Middle frontal gyrus (tissue), 1 donor: Measurements from ENCODE around the gene KRT4.
"Not testable (repeated sequence)": the region's sequence is repeated elsewhere in the genome, so short reads cannot be mapped to it uniquely, and the experiment has no call there.

Experiments
- DNase-seq: peaks from one replicate; pipeline ENCODE4 v3.0.0-alpha.2; 2015; ENCODE audit warnings: low spot score; ENCODE audit errors: extremely low spot score

Gene KRT4

GRCh38 chr12:52807544-52808470 is 6.1 kb downstream of the KRT4 start:
- no peak for DNase-seq

- no peak for DNase-seq
These were observed 6.9 kb downstream of the KRT4 start for GRCh38 chr12:52806821-52807543.

DNA sequence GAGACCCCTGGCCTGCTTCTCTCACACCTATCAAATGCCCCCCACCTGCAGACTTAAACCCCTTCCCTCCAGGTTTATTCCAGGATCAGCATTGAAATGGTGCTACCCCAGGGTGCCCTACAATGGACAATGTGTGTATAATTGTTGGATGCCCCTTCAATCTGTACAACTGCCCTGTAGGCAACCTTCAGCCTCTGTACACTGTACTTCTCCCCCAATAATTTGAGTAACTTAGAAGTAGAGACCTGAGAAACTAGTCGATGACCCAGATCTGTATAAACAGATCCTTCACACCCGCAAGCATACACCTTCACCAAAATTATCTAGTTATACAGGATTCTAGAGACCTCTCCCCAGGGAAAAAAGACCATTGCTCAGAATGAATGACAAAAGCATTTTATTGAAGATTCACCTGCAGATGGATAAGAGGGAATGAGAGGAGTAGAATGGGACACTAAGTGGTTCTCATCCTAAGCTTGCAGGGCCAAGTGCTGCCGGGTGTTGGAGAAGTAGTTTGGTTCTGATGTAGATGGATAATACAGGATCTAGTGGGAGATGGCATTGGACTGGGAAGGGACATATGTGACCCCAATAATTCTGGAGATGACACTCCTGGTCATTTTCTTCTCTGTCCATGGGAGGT is 7.6 kb downstream of the KRT4 start:
- DNase-seq: no peak

DNA sequence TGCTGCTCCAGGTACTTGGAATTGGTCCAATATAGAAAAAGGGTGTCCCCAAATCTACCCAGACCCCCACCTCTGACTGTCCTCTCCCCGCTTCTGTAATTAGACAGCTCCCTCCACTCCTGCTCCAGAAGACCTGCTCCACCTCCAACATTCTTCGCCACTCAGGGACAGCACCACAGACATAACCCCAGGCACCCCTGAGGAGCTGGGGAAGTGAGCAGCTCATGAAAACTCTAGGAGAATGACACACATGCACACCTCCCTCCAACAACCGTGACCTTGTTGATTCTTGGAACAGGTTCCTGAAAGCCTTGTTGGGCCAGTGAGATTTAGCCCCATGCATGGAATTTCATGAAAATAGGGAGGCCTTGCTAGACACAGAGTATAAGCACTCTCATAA is 8.2 kb downstream of the KRT4 start:
- no peak for DNase-seq

DNA sequence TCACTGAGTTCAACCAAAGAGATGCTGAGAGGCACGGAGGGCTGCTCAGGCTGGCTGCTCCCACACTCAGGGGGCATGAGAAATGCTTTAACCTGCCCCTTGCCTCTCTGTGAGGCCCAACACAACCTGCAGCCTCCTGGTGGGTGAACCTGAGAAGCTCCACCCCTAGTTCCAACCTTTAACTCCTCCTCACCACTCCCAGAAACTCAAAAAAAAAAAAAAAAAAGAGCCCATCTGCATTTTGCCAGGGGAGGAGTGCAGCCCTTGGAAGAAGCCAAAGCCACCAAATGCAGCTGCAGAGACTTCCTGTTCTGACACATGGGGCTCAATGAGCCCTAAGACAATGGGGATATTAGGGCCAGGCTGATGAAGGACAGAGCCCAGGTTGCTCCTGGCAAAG is 8.9 kb downstream of the KRT4 start:
- DNase-seq: no peak

DNA sequence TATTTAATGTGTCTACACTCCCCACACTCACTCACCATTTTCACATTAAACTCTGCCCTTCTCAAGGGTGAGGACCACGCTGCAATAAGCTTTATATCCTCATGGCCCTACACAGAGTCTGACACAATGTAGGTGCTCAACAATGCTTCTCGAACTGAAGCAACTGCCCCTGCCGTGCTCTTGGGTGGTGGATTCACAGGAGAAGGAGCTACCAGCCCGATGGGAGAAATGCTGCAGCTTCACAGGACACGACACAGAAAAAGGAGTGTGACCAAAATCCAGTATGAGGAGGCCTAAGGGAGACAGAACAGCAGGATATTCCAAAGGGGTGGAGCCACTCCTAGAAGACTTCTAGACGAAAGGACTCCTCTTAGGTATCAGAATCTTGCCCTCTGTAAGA is 11.5 kb downstream of the KRT4 start:
- no peak for DNase-seq

DNA sequence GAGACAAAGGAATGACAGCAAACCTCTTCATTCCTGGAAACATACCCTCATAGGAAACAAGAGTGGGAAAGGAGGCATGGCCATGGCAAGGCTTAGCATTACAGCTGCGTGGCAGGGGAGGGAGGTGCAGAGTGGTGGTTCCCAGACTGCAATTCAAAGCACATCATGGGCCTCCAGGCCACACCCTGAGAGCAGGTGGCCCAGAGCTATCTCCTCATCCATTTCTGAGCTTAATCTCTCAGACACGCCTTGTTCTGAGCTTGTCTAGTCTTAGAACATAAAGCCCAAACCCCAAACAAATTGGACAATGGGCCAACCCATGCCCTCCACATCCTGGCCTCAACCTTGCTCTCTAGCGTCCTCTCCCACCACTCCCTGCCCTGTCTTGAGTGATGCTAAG is 12.1 kb downstream of the KRT4 start:
- no peak for DNase-seq

DNA sequence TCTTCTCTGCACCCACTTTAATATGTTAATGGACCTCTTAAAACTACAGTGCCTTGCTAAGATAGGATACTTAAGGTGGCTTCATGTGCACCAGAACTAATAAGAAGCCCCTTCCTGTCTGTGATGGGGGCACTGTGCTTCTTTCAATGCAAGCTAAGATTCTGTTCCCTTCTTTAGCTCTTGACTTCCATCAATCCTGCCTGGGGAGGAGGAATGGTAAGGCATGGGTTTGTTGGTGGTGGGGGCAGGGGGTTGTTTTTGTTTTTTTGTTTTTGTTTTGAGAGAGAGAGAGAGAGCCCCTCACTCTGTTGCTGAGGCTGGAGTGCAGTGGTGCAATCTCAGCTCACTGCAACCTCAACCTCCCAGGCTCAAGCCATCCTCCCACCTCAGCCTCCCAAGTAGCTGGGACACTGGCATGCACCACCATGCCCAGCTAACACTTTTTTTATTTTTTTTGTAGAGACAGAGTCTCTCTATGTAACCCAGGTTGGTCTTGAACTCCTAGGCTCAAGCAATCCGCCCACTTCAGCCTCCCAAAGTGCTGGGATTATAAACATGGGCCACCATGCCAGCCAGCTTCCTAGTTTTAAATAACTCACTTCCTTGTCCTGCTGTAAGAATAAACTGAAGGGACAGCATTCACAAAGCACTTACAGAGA is 13.5 kb downstream of the KRT4 start:
- no peak for DNase-seq

DNA sequence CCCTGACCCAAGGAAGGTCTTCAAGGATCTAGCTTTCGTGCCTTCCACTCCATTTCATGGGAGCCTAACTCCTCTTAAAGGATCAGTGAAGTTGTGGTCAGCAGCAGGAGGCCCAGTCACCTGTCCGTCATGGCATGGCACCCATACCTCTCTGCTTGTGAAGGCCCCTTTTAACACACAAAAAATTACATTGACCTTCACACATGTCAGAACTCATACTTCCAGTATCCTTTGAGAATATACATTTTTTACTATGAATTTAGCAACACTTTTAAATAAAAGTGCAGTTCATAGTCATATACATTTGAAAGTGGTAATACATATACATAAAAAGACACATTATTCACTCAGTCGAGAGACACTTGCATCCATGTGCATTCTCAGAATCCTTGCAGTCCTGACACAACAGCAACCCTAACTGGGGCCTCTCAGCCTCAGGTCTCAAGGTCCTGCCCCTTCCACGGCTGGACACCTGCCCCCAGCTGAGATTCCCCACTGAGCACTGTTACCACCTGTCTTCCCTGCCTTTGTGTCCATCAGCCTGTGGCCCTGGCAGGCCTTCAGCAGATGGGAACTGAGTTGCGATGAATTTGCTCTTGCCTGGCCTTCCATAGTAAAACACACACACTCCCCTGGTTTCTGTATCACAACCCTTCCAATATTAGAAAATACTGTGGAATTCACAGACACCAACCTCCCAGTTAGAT is 14.3 kb downstream of the KRT4 start:
- no peak for DNase-seq

GRCh38 chr12:52798671-52799504 is 15.0 kb downstream of the KRT4 start:
- no peak for DNase-seq

DNA sequence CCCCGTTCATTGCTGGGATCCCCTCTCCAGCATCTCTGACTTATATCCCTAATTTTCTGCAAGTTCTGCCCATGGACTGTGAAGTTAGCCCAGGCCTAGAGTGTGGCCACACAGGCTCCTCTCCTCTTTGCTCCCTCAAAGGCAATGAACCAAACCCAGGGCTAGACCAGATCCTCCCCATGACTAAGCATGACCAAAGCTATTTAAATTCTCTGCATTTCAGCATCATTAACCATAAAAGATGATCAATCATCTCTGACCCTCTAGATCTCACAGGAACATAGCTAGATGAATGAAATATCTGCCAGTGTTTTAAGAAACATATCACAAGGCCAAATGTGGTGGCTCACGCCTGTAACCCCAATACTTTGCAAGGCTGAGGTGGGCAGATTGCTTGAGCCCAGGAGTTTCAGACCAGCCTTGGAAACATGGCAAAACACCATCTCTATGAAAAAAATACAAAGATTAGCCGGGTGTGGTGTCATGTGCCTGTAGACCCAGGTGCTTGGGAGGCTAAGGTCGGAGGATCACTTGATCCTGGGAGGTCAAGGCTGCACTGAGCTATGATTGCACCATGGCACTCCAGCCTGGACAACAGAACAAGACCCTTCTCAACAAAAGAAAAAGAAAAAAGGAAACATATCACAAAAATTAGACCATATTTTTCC is 15.8 kb downstream of the KRT4 start:
- no peak for DNase-seq

- no peak for DNase-seq
These were observed 16.4 kb downstream of the KRT4 start for GRCh38 chr12:52797529-52797894.

- DNase-seq: no peak
These were observed 16.9 kb downstream of the KRT4 start for GRCh38 chr12:52796839-52797528.

GRCh38 chr12:52796429-52796794 is 17.5 kb downstream of the KRT4 start:
- no peak for DNase-seq

GRCh38 chr12:52795694-52796428 is 18.1 kb downstream of the KRT4 start, which contains the start of gene KRT3:
Gene KRT3 (minus strand): TSS chr12:52796117. CDS start chr12:52796042, 75 bp downstream.
- DNase-seq: no peak

GRCh38 chr12:52795332-52795674 is 18.6 kb downstream of the KRT4 start:
- not testable (repeated sequence) for DNase-seq

DNA sequence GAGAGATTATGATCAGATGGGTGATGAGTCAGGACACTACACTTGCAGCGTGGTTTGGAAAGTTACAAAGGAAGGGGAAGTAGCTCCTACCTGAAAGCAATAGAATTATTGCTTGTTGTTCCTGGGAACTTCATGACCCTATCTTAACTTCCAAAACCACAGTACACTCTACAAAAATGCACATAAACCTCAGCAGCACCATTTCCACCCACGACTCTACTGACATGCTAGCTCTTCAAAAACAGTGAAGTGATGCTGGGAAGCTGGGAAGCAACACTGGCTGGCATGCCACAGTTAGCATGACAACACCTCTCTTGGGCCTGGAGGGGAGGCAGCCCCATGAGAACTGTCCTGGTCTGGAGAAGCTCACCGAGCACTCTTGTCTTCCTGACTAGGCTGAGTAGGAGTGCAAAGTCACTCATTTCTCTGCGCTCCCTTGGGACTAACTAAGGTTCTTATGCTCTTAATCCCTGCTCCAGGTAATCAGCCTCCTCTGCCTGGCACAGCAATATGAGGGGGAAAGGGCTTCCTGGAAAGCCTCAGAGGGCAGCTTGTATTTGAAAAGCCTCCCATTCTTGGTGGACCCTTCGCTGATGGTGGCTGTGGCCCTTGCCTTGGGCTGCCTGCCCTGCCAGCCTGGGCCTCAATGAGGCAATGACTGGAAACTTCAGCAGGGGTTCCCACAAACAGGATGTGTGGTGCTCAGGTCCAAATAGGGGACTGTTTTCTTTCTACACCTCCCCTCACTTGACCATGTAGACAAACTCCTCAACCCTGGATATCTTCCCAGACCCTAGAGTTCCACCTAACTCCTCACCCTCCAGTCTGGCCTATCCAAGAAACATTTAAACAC is 19.2 kb downstream of the KRT4 start:
- DNase-seq: no peak
